Vagina (tissue), 2 donors: Measurements from ENCODE around the gene MX2.

Experiments used
- CTCF ChIP-seq, 3 experiments: fragments of 450-650 bp in 2 of 3; fragments of 200-600 bp in 1 of 3; sonication (generic) in 1 of 3; IDR thresholded peaks; one replicate each; pipeline ENCODE4 v1.5.1; 2017 to 2019; ENCODE audit warnings: antibody characterized with exemption in 3 of 3, mild to moderate bottlenecking in 2 of 3, moderate library complexity in 2 of 3
- POLR2A ChIP-seq, 2 donors: fragments of 450-650 bp; IDR thresholded peaks; one replicate each; pipeline ENCODE4 v1.6.1; 2017; ENCODE audit warnings: antibody characterized with exemption in 2 of 2, mild to moderate bottlenecking in 2 of 2, moderate library complexity in 2 of 2
- POLR2AphosphoS5 ChIP-seq, 2 donors: sonication (generic); formaldehyde crosslinking; IDR thresholded peaks; one replicate each; pipeline ENCODE4 v1.9.0; 2017; ENCODE audit warnings: antibody characterized with exemption in 2 of 2, mild to moderate bottlenecking in 2 of 2, low read depth in 1 of 2; ENCODE audit not compliant: insufficient read depth in 1 of 2

- TF ChIP-seq POLR2AphosphoS5 (IDR thresholded peaks at IDR 0.05; ENCODE audit: insufficient read depth in 1 of 2, low read depth in 1 of 2) (no peak), CTCF (IDR thresholded peaks at IDR 0.05) (no peak), POLR2A (IDR thresholded peaks at IDR 0.05) (no peak)
Observed at GRCh38 chr21:41363370-41364270, 1.8 kb downstream of the MX2 start.
